Karpas-422 (cell line): ENCODE measurements around the gene CPT1B. TPM values are rescaled to one million over a fixed set of nuclear protein-coding genes. Genes with fewer than 3 reads are reported as not detected.
"Not testable (repeated sequence)": the region's sequence is repeated elsewhere in the genome, so short reads cannot be mapped to it uniquely, and the experiment has no call there.

ENCODE experiments used
- DNase-seq: peaks from one replicate; pipeline ENCODE4 v3.0.0-alpha.2; 2015
- H2AFZ ChIP-seq: fragments of 200-600 bp; sonication (generic); 2 replicates; pipeline ENCODE4 v1.6.1; 2014; ENCODE audit warnings: antibody characterized with exemption, low read length, mixed read lengths
- H3K27ac ChIP-seq: fragments of 200-600 bp; sonication (generic); 2 replicates; pipeline ENCODE4 v1.5.1; 2014; ENCODE audit warnings: mild to moderate bottlenecking, low read length, moderate library complexity
- H3K27me3 ChIP-seq: fragments of 200-600 bp; sonication (generic); 2 replicates; pipeline ENCODE4 v1.6.1; 2014; ENCODE audit warnings: low read length, mixed read lengths
- H3K36me3 ChIP-seq: fragments of 200-600 bp; sonication (generic); 2 replicates; pipeline ENCODE4 v1.6.1; 2014; ENCODE audit warnings: low read length, mixed read lengths; ENCODE audit not compliant: insufficient read depth
- H3K4me1 ChIP-seq: fragments of 200-600 bp; sonication (generic); 2 replicates; pipeline ENCODE4 v1.6.1; 2014; ENCODE audit warnings: mild to moderate bottlenecking, low read length, mixed read lengths
- H3K4me2 ChIP-seq: fragments of 200-600 bp; sonication (generic); 2 replicates; pipeline ENCODE4 v1.6.1; 2014; ENCODE audit warnings: low read length, low read depth, mild to moderate bottlenecking; ENCODE audit not compliant: poor library complexity, severe bottlenecking
- H3K4me3 ChIP-seq: fragments of 200-600 bp; sonication (generic); 2 replicates; pipeline ENCODE4 v1.5.1; 2014; ENCODE audit warnings: mild to moderate bottlenecking, antibody characterized with exemption, low read length, mixed read lengths
- H3K79me2 ChIP-seq: fragments of 200-600 bp; sonication (generic); 2 replicates; pipeline ENCODE4 v1.6.1; 2014; ENCODE audit warnings: mild to moderate bottlenecking, low read length, mixed read lengths
- H3K9ac ChIP-seq: fragments of 200-600 bp; sonication (generic); 2 replicates; pipeline ENCODE4 v1.6.0; 2014; ENCODE audit warnings: low read length
- H3K9me2 ChIP-seq: fragments of 200-600 bp; sonication (generic), shearing (Covaris generic); replicated peaks from 2 replicates; pipeline ENCODE4 v1.6.0; 2014; ENCODE audit warnings: mild to moderate bottlenecking, low read length, moderate library complexity; ENCODE audit not compliant: insufficient read depth
- H3K9me3 ChIP-seq: fragments of 300-700, 200-600 bp; sonication (generic); 2 replicates; pipeline ENCODE4 v1.6.1; 2014; ENCODE audit warnings: low read length, mixed read lengths
- H4K20me1 ChIP-seq: fragments of 200-600 bp; sonication (generic); 2 replicates; pipeline ENCODE4 v1.6.1; 2014; ENCODE audit warnings: mild to moderate bottlenecking, antibody characterized with exemption, low read length, low read depth; ENCODE audit not compliant: insufficient read depth
- total RNA-seq: library from RNA; depleted of rRNA; stranded (reverse); fragments of >200 nt; shearing (Covaris generic); gene quantifications from 2 replicates; pipeline ENCODE4 v1.2.3, GENCODE V29; 2014; ENCODE audit warnings: low replicate concordance

Gene CPT1B
- total RNA-seq, 1 experiment from 2014 or later, result 50.3 TPM

GRCh38 chr22:50621948-50622722 lies 43.9 kb upstream of the CPT1B start:
- Histone ChIP-seq H2AFZ (peak overlapping the region; percentile 97), H3K4me3 (peak overlapping the region; percentile 65), H4K20me1 (no peaks in the 10 kb centered on the region), H3K27ac (peak overlapping the region; percentile 89), H3K79me2 (peaks cover 1% of the 10 kb centered on the region), H3K27me3 (no peaks in the 10 kb centered on the region), H3K9ac (peak overlapping the region; percentile 73), H3K4me1 (peaks cover 43% of the 10 kb centered on the region), H3K9me3 (no peaks in the 10 kb centered on the region), H3K36me3 (no peaks in the 10 kb centered on the region), H3K9me2 (no peaks in the 10 kb centered on the region), H3K4me2 (peak overlapping the region; percentile 89)
- peak; percentile 74 for DNase-seq

GRCh38 chr22:50621356-50621880 lies 43.2 kb upstream of the CPT1B start:
- H3K9me2 ChIP-seq, result no peaks in the 10 kb centered on the region
- H3K4me1 ChIP-seq, result peaks cover 36% of the 10 kb centered on the region
- H3K9me3 ChIP-seq, result no peaks in the 10 kb centered on the region
- peak overlapping the region; percentile 73 for H3K9ac ChIP-seq
- H3K4me2 ChIP-seq, result peak overlapping the region; percentile 89
- no peaks in the 10 kb centered on the region for H3K36me3 ChIP-seq
- DNase-seq, result peak; percentile 83
- peak overlapping the region; percentile 89 for H3K27ac ChIP-seq
- no peaks in the 10 kb centered on the region for H4K20me1 ChIP-seq
- peak overlapping the region; percentile 65 for H3K4me3 ChIP-seq
- no peaks in the 10 kb centered on the region for H3K27me3 ChIP-seq
- no peaks in the 10 kb centered on the region for H3K79me2 ChIP-seq
- peak overlapping the region; percentile 97 for H2AFZ ChIP-seq

- Histone ChIP-seq H3K79me2 (no peaks in the 10 kb centered on the region), H3K9me2 (no peaks in the 10 kb centered on the region), H3K27me3 (no peaks in the 10 kb centered on the region), H3K27ac (peak overlapping the region; percentile 89), H3K4me2 (peak overlapping the region; percentile 89), H3K9me3 (no peaks in the 10 kb centered on the region), H3K9ac (peak overlapping the region; percentile 73), H3K4me1 (peaks cover 35% of the 10 kb centered on the region), H3K4me3 (peak overlapping the region; percentile 65), H3K36me3 (no peaks in the 10 kb centered on the region), H4K20me1 (no peaks in the 10 kb centered on the region), H2AFZ (peak overlapping the region; percentile 97)
- peak; percentile 76 for DNase-seq
Measured at GRCh38 chr22:50620593-50621355, 42.5 kb upstream of the CPT1B start.

GRCh38 chr22:50614296-50614695 lies 36.1 kb upstream of the CPT1B start:
- DNase-seq, H2AFZ ChIP-seq, H3K9me2 ChIP-seq, H4K20me1 ChIP-seq, H3K4me2 ChIP-seq, H3K27me3 ChIP-seq, H3K4me3 ChIP-seq, H3K27ac ChIP-seq, H3K9ac ChIP-seq, H3K36me3 ChIP-seq, H3K4me1 ChIP-seq, H3K79me2 ChIP-seq, H3K9me3 ChIP-seq: not testable (repeated sequence)

GRCh38 chr22:50613291-50613981 lies 35.2 kb upstream of the CPT1B start:
- Histone ChIP-seq H4K20me1 (no peaks in the 10 kb centered on the region), H3K27ac (no peak overlapping the region), H3K4me3 (no peak overlapping the region), H3K4me2 (no peak overlapping the region), H3K36me3 (no peaks in the 10 kb centered on the region), H3K4me1 (no peaks in the 10 kb centered on the region), H3K9me2 (no peaks in the 10 kb centered on the region), H3K9me3 (no peaks in the 10 kb centered on the region), H2AFZ (no peak overlapping the region), H3K9ac (no peak overlapping the region), H3K79me2 (no peaks in the 10 kb centered on the region), H3K27me3 (no peaks in the 10 kb centered on the region)
- DNase-seq, result no peak

DNA sequence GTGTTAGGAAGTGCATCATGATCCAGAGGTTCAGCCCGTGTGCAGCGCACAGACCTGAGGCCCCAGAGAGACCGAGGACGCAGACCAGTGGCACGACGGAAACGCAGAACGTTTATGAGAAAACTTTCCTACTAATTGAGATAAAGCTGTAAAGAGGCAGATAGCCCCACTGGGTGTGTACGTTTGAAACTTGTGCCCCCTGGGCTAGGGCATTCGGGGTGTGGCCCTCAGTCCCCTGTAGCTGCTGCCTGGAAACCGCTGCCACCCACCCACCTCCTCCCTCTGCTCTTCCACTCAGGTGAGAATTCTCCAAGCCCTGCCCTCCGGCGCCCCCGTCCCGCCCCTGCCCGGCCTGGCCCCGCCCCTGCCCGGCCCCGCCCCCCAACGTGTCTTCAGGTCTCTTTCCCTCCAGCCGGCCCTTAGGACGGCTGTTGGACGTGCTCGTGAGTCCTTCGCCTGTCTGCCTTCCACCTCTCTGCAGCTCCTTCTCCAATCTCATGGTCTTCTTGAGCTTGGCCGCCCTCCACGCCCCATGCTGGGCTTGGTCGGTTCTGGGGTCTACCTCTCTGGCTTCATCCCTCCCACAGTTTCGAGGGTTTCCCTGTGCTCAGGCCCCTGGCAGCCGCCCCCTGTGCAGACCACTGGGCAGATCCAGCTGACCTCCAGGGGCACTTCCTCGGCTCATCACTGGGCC lies 34.4 kb upstream of the CPT1B start:
- no peak overlapping the region for H2AFZ ChIP-seq
- no peaks in the 10 kb centered on the region for H3K79me2 ChIP-seq
- no peaks in the 10 kb centered on the region for H3K36me3 ChIP-seq
- H3K9me2 ChIP-seq, result no peaks in the 10 kb centered on the region
- H3K27ac ChIP-seq, result no peak overlapping the region
- H3K27me3 ChIP-seq, result no peaks in the 10 kb centered on the region
- no peak overlapping the region for H3K4me2 ChIP-seq
- H3K9ac ChIP-seq, result no peak overlapping the region
- H4K20me1 ChIP-seq, result no peaks in the 10 kb centered on the region
- no peak overlapping the region for H3K4me3 ChIP-seq
- H3K9me3 ChIP-seq, result no peaks in the 10 kb centered on the region
- no peaks in the 10 kb centered on the region for H3K4me1 ChIP-seq
- DNase-seq, result peak; percentile 61

GRCh38 chr22:50612168-50612527 lies 33.9 kb upstream of the CPT1B start:
- Histone ChIP-seq H3K79me2 (no peaks in the 10 kb centered on the region), H3K4me3 (no peak overlapping the region), H2AFZ (no peak overlapping the region), H3K36me3 (no peaks in the 10 kb centered on the region), H3K27ac (no peak overlapping the region), H3K4me1 (no peaks in the 10 kb centered on the region), H3K9me2 (no peaks in the 10 kb centered on the region), H3K9me3 (no peaks in the 10 kb centered on the region), H3K27me3 (no peaks in the 10 kb centered on the region), H3K9ac (no peak overlapping the region), H3K4me2 (no peak overlapping the region), H4K20me1 (no peaks in the 10 kb centered on the region)
- no peak for DNase-seq
